Suprapubic skin (tissue), 4 donors: Measurements from ENCODE around the gene EMC1.

Experiments
- CTCF ChIP-seq, 2 donors: fragments of 200-600 bp in 1 of 2; fragments of 450-650 bp in 1 of 2; sonication (generic) in 1 of 2; IDR thresholded peaks; one replicate each; pipeline ENCODE4 v1.5.1; 2016 to 2019; ENCODE audit warnings: antibody characterized with exemption in 2 of 2, mild to moderate bottlenecking in 1 of 2, moderate library complexity in 1 of 2
- POLR2A ChIP-seq, 2 donors: fragments of 450-650 bp; IDR thresholded peaks; one replicate each; pipeline ENCODE4 v1.6.1; 2017; ENCODE audit warnings: antibody characterized with exemption in 2 of 2, mild to moderate bottlenecking in 2 of 2, moderate library complexity in 2 of 2
- POLR2AphosphoS5 ChIP-seq, 3 donors: sonication (generic); formaldehyde crosslinking; IDR thresholded peaks; one replicate each; pipeline ENCODE4 v1.6.1; 2017; ENCODE audit warnings: antibody characterized with exemption in 3 of 3

DNA sequence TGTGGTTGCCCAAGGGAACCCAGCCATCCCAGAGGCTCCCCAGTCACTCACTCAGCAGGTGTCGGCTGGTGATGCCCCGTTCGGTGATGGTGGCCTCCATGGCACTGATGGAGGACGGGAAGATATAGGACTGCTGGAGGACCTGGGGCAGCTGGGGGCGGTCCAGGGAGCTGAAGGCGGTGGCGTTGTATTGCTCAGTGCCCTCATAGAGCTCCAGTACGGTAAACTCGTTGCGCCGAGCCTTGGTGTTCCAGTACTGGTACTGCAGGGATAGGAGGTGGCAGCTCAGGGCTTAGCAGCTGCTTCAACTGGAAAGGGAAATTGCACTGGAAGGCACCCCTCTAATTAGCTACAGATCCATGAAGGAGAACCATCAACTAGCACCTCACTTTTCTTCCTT is 28.8 kb downstream of the EMC1 start:
- TF ChIP-seq CTCF (IDR thresholded peaks at IDR 0.05): no peak
- TF ChIP-seq POLR2A (IDR thresholded peaks at IDR 0.05): no peak
- TF ChIP-seq POLR2AphosphoS5 (IDR thresholded peaks at IDR 0.05): no peak
